ENCODE results near the gene ITGA8.
"Not testable (repeated sequence)": the region's sequence is repeated elsewhere in the genome, so short reads cannot be mapped to it uniquely, and the experiment has no call there.

Gene ITGA8

GRCh38 chr10:15546606-15547005 lies 173.1 kb downstream of the ITGA8 start:
- no peak for DNase-seq

- no peak for DNase-seq
These were observed 173.8 kb downstream of the ITGA8 start for GRCh38 chr10:15545884-15546283.

- DNase-seq = no peak
These were observed 174.5 kb downstream of the ITGA8 start for GRCh38 chr10:15545266-15545665.

GRCh38 chr10:15543994-15544393 lies 175.7 kb downstream of the ITGA8 start:
- DNase-seq = no peak

- DNase-seq = no peak
These were observed 176.9 kb downstream of the ITGA8 start for GRCh38 chr10:15542817-15543216.

GRCh38 chr10:15541376-15541775 lies 178.3 kb downstream of the ITGA8 start:
- DNase-seq = no peak

GRCh38 chr10:15540727-15541126 lies 179.0 kb downstream of the ITGA8 start:
- no peak for DNase-seq

GRCh38 chr10:15539262-15539661 lies 180.5 kb downstream of the ITGA8 start:
- no peak for DNase-seq

GRCh38 chr10:15534928-15535538 lies 184.7 kb downstream of the ITGA8 start:
- not testable (repeated sequence) for DNase-seq

GRCh38 chr10:15531927-15532722 lies 187.6 kb downstream of the ITGA8 start:
- DNase-seq = no peak

GRCh38 chr10:15528859-15529239 lies 190.9 kb downstream of the ITGA8 start:
- no peak for DNase-seq

- DNase-seq = no peak
These were observed 193.0 kb downstream of the ITGA8 start for GRCh38 chr10:15526754-15527153.

- no peak for DNase-seq
These were observed 198.3 kb downstream of the ITGA8 start for GRCh38 chr10:15521328-15521903.

- no peak for DNase-seq
These were observed 201.5 kb downstream of the ITGA8 start for GRCh38 chr10:15518250-15518649.

- DNase-seq = no peak
These were observed 203.3 kb downstream of the ITGA8 start for GRCh38 chr10:15516256-15517085.

- DNase-seq = no peak
These were observed 204.5 kb downstream of the ITGA8 start for GRCh38 chr10:15515202-15515601.

GRCh38 chr10:15510963-15511362 lies 208.8 kb downstream of the ITGA8 start:
- no peak for DNase-seq

GRCh38 chr10:15505329-15505728 lies 214.4 kb downstream of the ITGA8 start:
- no peak for DNase-seq

- no peak for DNase-seq
These were observed 215.5 kb downstream of the ITGA8 start for GRCh38 chr10:15504101-15504840.

- no peak for DNase-seq
These were observed 224.7 kb downstream of the ITGA8 start for GRCh38 chr10:15494850-15495506.

GRCh38 chr10:15491856-15492642 lies 227.7 kb downstream of the ITGA8 start:
- DNase-seq = no peak
